NB4 (cell line): ENCODE data around the gene ZG16.
"Not testable (repeated sequence)": the region's sequence is repeated elsewhere in the genome, so short reads cannot be mapped to it uniquely, and the experiment has no call there.

Experiments
- DNase-seq: peaks from one replicate; pipeline ENCODE4 v3.0.0; 2010; ENCODE audit warnings: low read depth
- H3K4me3 ChIP-seq: one replicate; pipeline ENCODE4 v1.5.1; 2011; ENCODE audit warnings: mild to moderate bottlenecking, low read depth, low read length, moderate library complexity
- MYC ChIP-seq: IDR thresholded peaks from 2 replicates; pipeline ENCODE4 v1.6.1; 2011; ENCODE audit warnings: low read depth, low read length
- POLR2A ChIP-seq: IDR thresholded peaks from 2 replicates; pipeline ENCODE4 v1.6.1; 2011; ENCODE audit warnings: mild to moderate bottlenecking; ENCODE audit not compliant: insufficient read length; ENCODE audit errors: extremely low read depth
- TF ChIP-seq, protein P1 (sequence below): IDR thresholded peaks from 2 replicates; pipeline ENCODE4 v1.6.1; 2011; ENCODE audit warnings: low read depth, low read length
- TF ChIP-seq, protein P2 (sequence below): IDR thresholded peaks from one replicate; pipeline ENCODE4 v1.5.1; 2012; ENCODE audit warnings: low read depth, low read length

Gene ZG16

DNA sequence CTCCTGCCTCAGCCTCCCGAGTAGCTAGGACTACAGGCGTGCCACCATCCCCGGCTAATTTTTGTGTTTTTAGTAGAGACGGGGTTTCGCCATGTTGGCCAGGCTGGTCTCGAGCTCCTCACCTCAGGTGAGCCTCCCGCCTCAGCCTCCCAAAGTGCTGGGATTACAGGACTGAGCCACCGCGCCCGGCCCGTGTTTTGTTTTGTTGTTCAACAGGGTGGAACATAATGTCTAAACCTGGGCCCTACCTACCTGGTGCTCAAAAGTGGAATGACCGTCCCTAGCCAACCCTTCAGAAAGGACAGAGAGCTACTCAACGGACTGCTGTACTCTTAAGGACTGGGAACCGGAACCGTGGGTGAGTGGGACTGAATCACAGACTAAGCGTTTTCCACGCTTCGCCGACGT, 11.7 kb downstream of the ZG16 start:
- TF ChIP-seq, protein P1, sequence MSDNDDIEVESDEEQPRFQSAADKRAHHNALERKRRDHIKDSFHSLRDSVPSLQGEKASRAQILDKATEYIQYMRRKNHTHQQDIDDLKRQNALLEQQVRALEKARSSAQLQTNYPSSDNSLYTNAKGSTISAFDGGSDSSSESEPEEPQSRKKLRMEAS: no peak
- TF ChIP-seq MYC: no peak
- TF ChIP-seq, protein P2, sequence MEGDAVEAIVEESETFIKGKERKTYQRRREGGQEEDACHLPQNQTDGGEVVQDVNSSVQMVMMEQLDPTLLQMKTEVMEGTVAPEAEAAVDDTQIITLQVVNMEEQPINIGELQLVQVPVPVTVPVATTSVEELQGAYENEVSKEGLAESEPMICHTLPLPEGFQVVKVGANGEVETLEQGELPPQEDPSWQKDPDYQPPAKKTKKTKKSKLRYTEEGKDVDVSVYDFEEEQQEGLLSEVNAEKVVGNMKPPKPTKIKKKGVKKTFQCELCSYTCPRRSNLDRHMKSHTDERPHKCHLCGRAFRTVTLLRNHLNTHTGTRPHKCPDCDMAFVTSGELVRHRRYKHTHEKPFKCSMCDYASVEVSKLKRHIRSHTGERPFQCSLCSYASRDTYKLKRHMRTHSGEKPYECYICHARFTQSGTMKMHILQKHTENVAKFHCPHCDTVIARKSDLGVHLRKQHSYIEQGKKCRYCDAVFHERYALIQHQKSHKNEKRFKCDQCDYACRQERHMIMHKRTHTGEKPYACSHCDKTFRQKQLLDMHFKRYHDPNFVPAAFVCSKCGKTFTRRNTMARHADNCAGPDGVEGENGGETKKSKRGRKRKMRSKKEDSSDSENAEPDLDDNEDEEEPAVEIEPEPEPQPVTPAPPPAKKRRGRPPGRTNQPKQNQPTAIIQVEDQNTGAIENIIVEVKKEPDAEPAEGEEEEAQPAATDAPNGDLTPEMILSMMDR: no peak
- no peak for TF ChIP-seq POLR2A

DNA sequence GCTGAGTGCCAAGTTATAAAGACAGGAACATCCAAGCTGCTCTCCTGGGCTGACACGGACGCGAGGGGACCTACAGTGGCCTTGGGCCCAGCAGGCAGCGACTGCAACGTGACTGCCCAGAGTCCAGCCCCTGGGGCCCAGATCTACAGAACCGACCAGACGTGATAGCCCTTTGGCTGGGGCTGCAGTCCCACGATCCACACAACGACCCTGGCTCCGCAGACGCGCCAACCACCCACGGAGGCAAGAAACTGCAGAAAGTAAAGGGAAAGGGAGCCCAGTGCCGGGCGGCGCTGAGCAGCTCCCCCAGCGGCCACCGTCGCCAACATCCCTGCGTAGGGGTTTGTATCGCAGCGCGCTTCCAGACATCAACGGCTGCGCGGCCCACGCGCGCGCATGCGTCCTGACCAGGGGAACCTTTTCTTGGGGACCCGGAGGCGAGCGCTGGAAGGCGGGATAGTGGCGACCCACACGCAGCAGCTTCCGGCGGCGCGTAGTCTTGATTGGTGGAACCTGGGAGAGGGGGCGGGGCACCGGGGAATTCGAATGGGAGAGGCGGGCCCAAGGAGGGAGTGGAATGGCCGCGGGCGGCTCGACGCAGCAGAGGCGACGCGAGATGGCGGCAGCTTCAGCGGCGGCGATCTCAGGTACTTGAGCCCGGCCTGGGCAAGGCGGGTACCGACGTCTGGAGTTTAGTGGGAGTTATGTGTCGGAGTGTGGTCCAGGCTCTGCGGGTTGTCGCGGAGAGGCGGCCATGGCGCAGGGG, 12.3 kb downstream of the ZG16 start, which contains the start of gene KIF22:
Gene KIF22 (plus strand): TSS at position 569 of the 766 bp plus-strand sequence. CDS start 9 bp downstream, at position 578.
- DNase-seq: peak; percentile 99
- H3K4me3 ChIP-seq: peak within 1 kb of the TSS; percentile 82
- peak; percentile 78 for TF ChIP-seq POLR2A
- TF ChIP-seq, protein P1: peak; percentile 66
- TF ChIP-seq, protein P2: peak; percentile 61
- TF ChIP-seq MYC: peak; percentile 63; the same call in 1 of the 2 replicates

More for the DNA sequence above, 11.7 kb downstream of the ZG16 start:
- H3K4me3 ChIP-seq: peak overlapping the region; percentile 74
- no peak for DNase-seq

DNA sequence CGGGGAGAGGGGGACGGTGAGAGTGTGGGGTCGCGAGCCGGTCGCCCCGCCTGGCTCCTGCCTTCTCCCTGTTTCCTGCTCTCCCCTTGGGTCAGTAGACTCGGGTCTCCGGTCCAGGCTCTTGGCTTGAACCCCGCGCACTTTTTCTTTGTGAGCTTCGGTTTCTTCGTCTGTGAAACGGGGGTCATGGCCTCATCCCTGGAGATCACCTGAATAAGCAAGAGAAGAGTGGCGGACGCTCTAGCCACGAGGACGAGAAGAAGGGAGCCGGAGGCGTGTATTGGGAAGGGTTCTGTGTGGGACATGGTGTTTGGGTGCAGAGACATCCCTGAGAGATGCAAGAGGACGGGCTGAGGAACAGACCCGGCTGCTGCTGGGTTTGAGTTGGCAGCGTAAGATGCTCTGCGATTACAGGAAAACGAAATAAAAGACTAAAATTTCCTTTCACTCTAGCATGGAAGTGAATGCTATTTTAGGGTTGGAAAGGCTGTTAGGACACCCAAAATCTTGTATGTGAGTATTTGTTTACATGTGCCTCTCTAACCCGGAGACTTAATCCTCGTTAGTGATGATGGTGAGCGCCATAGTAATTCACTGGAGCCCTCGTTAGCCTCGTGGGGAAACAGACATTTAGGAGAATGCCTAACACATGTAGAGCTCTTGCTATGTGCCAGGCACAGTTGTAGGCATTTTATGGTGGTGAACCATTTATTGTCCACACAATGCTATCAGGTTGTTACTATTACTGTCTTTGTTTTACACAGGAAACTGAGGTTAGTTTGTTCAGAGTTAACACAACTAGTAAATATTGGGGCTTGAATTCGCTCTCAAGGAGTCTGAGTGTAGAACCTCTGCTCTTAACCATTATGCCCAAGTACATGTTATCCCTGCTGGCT, 13.1 kb downstream of the ZG16 start:
- peak; percentile 7; the same call in 1 of the 2 replicates for TF ChIP-seq MYC
- TF ChIP-seq, protein P2: no peak
- peak; percentile 27 for DNase-seq
- H3K4me3 ChIP-seq: peak overlapping the region; percentile 82

DNA sequence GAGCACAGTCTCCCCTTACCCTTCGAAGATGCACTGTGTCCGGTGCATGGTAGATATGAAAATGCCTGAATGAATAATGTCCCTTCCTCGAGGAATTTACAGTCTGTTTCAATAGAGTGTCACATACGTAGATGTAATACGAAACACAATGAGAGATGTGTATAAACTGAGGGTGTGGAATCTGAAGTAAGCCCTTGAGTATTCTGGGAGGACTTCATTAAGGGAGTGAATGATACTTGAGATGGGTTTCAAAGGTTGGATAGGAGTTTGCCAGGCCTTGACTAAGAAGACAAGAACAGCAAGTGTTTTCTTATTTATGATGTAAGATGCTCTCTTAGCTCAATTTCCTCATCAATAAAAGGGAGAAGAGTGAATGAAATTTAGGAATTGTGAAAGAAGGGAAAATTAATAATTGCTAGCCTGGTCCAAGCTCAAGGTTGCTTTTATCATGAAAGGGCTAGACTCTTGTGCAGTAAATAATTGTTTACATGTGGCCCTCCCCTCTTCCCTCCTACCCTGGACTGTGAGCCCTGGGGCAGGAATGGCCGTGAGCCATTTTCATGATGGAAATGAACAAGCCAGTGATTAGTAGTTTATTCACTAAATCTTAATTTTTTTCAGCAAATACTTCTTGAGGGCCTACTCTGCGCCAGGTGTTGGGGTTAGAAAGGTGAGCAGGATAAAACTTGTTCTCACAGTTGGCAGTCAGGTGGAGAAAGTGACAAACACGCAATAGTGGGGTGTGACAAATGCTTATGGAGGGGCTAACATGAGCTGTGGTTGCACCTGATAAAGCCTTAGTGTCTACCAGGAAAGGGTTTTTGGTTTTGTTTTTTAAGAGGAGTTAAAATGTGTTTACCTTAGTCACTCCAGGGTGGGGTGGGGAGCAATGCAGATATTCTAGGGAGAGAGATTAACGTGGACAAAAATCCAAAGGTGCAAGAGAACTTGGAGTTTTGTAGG, 14.1 kb downstream of the ZG16 start:
- H3K4me3 ChIP-seq: peak overlapping the region; percentile 82
- DNase-seq: no peak
- TF ChIP-seq, protein P2: no peak
- TF ChIP-seq POLR2A: no peak
- TF ChIP-seq, protein P1: no peak
- no peak for TF ChIP-seq MYC

DNA sequence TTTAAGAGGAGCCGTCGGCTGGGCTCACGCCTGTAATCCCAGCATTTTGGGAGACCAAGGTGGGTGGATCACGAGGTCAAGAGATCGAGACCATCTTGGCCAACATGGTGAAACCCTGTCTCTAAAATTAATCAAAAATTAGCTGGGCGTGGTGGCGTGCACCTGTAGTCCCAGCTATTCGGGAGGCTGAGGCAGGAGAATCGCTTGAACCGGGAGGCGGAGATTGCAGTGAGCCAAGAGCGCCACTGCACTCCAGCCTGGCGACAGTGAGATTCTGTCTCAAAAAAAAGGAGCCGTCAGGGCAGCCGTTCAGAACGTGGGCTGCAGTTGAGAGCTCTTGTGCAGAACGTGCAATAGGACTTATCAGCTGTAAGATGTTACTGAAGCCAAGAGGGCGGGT, 15.1 kb downstream of the ZG16 start:
- peak overlapping the region; percentile 82 for H3K4me3 ChIP-seq
- not testable (repeated sequence) for DNase-seq

DNA sequence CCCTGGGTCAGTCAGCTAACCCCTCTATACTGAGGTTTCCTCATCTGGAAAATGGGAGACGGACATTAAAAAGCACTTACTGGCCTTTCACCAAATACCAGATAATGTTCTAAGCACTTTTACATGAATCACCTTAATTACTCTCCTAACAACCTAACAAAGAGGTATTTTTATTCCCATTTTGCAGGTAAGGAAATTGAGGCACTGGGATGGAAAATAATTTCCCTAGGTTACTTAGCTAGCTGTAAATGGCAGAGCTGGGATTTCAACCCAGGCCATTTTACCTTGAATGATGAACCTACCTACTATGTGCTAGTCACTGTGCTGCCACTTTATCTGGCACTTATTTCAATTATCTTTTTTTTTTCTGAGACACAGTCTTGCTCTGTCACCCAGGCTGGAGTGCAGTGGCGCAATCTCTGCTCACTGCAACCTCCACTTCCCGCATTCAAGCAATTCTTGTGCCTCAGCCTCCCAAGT, 16.2 kb downstream of the ZG16 start:
- TF ChIP-seq, protein P2: no peak
- TF ChIP-seq, protein P1: no peak
- no peak for TF ChIP-seq POLR2A
- TF ChIP-seq MYC: no peak
- H3K4me3 ChIP-seq: peak overlapping the region; percentile 8
- DNase-seq: no peak
